ENCODE results near the gene CAMSAP1.
A peak's percentile ranks its signal among the peaks of the same experiment; 100 is the strongest.

The CAMSAP1 gene

GRCh38 chr9:135797507-135798262 lies 109.7 kb downstream of the CAMSAP1 start:
- Histone ChIP-seq H3K9ac (ENCODE audit: low read depth, low read length) (no peak overlapping the region), H3K36me3 (ENCODE audit: insufficient read depth, low read length) (no peaks in the 10 kb centered on the region), H3K4me2 (ENCODE audit: insufficient read depth, low read length) (no peak overlapping the region), H4K20me1 (ENCODE audit: insufficient read depth, low read length) (0 out of 2 replicates have a peak, but pooled peaks cover 3% of the 10 kb centered on the region), H2AFZ (ENCODE audit: low read depth, low read length) (no peak overlapping the region), H3K27ac (ENCODE audit: low read length) (no peak overlapping the region), H3K4me1 (ENCODE audit: insufficient read depth, low read length) (no peaks in the 10 kb centered on the region), H3K4me3 (ENCODE audit: low read depth in 1 of 2, low read length in 2 of 2) (no peak overlapping the region), H3K9me3 (ENCODE audit: insufficient read depth, low read length, severe bottlenecking) (no peaks in the 10 kb centered on the region), H3K79me2 (ENCODE audit: insufficient read depth, low read length) (no peaks in the 10 kb centered on the region), H3K27me3 (ENCODE audit: insufficient read depth, low read length, poor library complexity) (no peaks in the 10 kb centered on the region)
- TF ChIP-seq EZH2 (IDR thresholded peaks at IDR 0.05; ENCODE audit: borderline replicate concordance, low read depth, low read length, severe bottlenecking) (no peak), CTCF (IDR thresholded peaks at IDR 0.05; ENCODE audit: borderline replicate concordance, extremely low read depth, low read length, poor library complexity, severe bottlenecking) (peak; percentile 73)
- ATAC-seq (ENCODE audit: insufficient read depth, low read depth) (peak; percentile 67), DNase-seq (peak; percentile 37)

GRCh38 chr9:135796784-135797485 lies 110.4 kb downstream of the CAMSAP1 start:
- no peak for TF ChIP-seq CTCF (IDR thresholded peaks at IDR 0.05; ENCODE audit: borderline replicate concordance, extremely low read depth, low read length, poor library complexity, severe bottlenecking)
- no peak for TF ChIP-seq EZH2 (IDR thresholded peaks at IDR 0.05; ENCODE audit: borderline replicate concordance, low read depth, low read length, severe bottlenecking)
- Histone ChIP-seq H3K9ac (ENCODE audit: low read depth, low read length) (no peak overlapping the region), H2AFZ (ENCODE audit: low read depth, low read length) (no peak overlapping the region), H3K4me3 (ENCODE audit: low read depth in 1 of 2, low read length in 2 of 2) (no peak overlapping the region), H3K27me3 (ENCODE audit: insufficient read depth, low read length, poor library complexity) (no peaks in the 10 kb centered on the region), H3K4me2 (ENCODE audit: insufficient read depth, low read length) (no peak overlapping the region), H3K36me3 (ENCODE audit: insufficient read depth, low read length) (no peaks in the 10 kb centered on the region), H3K79me2 (ENCODE audit: insufficient read depth, low read length) (no peaks in the 10 kb centered on the region), H3K4me1 (ENCODE audit: insufficient read depth, low read length) (no peaks in the 10 kb centered on the region), H3K27ac (ENCODE audit: low read length) (no peak overlapping the region), H3K9me3 (ENCODE audit: insufficient read depth, low read length, severe bottlenecking) (no peaks in the 10 kb centered on the region), H4K20me1 (ENCODE audit: insufficient read depth, low read length) (0 out of 2 replicates have a peak, but pooled peaks cover 3% of the 10 kb centered on the region)
- ATAC-seq (ENCODE audit: insufficient read depth, low read depth), result no peak
- no peak for DNase-seq

GRCh38 chr9:135795391-135795790 lies 112.0 kb downstream of the CAMSAP1 start:
- Histone ChIP-seq H4K20me1 (ENCODE audit: insufficient read depth, low read length) (peaks cover 3% of the 10 kb centered on the region; the same call in 1 of the 2 replicates), H3K4me2 (ENCODE audit: insufficient read depth, low read length) (no peak overlapping the region), H3K27me3 (ENCODE audit: insufficient read depth, low read length, poor library complexity) (no peaks in the 10 kb centered on the region), H3K36me3 (ENCODE audit: insufficient read depth, low read length) (no peaks in the 10 kb centered on the region), H3K9me3 (ENCODE audit: insufficient read depth, low read length, severe bottlenecking) (no peaks in the 10 kb centered on the region), H3K9ac (ENCODE audit: low read depth, low read length) (no peak overlapping the region), H3K79me2 (ENCODE audit: insufficient read depth, low read length) (no peaks in the 10 kb centered on the region), H3K4me3 (ENCODE audit: low read depth in 1 of 2, low read length in 2 of 2) (no peak overlapping the region), H3K27ac (ENCODE audit: low read length) (no peak overlapping the region), H2AFZ (ENCODE audit: low read depth, low read length) (no peak overlapping the region), H3K4me1 (ENCODE audit: insufficient read depth, low read length) (no peaks in the 10 kb centered on the region)
- no peak for ATAC-seq (ENCODE audit: insufficient read depth, low read depth)
- no peak for DNase-seq
- TF ChIP-seq EZH2 (IDR thresholded peaks at IDR 0.05; ENCODE audit: borderline replicate concordance, low read depth, low read length, severe bottlenecking) (no peak), CTCF (IDR thresholded peaks at IDR 0.05; ENCODE audit: borderline replicate concordance, extremely low read depth, low read length, poor library complexity, severe bottlenecking) (no peak)
